Stimulated activated CD4-positive, alpha-beta T cell treated with anti-CD3 and anti-CD28 coated beads, TNF-alpha, amount 100 ng/mL, for 4 hours (primary cell): ENCODE measurements around the gene AASDHPPT.

ENCODE experiments used
- DNase-seq, 3 experiments: peaks; one replicate each; pipeline ENCODE4 v3.0.0-alpha.2; 2020; ENCODE audit warnings: low read depth in 3 of 3

The AASDHPPT gene

GRCh38 chr11:106086135-106086534 lies 8.7 kb downstream of the AASDHPPT start:
- no peak for DNase-seq

DNA sequence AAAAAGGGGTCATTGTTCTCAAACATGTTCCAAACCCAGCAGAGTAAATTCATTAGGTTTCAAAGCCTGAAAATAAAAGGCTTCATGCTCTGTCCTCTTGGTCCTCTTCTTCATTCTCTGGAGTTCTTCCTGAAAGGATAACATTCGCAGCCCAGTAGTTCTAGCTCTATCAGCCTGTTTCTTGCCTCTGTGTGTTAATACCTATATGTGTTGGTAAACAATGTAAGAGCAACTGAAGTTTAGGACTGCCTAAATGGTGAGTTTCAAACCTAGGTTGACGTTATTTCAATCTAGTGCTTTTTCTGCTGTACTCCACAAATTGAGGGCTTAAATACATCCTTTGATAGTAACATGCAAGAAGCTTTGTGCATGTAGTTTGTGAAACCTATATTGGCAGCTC lies 9.4 kb downstream of the AASDHPPT start:
- DNase-seq, result no peak

- DNase-seq, result peak in 1 of 3 experiments; percentile 4
Measured at GRCh38 chr11:106087815-106088435, 10.5 kb downstream of the AASDHPPT start.

DNA sequence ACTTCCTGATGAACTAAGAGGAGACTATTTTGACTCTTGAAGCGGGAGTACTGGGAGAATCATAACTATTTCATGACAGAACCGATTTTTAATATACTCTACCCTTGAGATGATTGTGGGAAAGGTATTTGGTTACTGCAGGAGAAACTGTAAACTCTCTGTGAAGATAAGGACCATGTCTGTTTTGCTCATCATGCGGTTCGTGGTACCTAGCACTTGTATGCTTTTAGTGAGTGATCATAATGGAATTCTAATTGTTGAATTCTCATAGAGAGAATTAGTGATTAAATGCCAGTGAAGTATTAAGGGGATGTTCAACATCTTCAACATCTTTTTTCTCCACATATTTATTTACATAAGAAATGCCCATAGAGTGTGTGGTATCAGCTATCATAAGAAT lies 11.4 kb downstream of the AASDHPPT start:
- no peak for DNase-seq

DNA sequence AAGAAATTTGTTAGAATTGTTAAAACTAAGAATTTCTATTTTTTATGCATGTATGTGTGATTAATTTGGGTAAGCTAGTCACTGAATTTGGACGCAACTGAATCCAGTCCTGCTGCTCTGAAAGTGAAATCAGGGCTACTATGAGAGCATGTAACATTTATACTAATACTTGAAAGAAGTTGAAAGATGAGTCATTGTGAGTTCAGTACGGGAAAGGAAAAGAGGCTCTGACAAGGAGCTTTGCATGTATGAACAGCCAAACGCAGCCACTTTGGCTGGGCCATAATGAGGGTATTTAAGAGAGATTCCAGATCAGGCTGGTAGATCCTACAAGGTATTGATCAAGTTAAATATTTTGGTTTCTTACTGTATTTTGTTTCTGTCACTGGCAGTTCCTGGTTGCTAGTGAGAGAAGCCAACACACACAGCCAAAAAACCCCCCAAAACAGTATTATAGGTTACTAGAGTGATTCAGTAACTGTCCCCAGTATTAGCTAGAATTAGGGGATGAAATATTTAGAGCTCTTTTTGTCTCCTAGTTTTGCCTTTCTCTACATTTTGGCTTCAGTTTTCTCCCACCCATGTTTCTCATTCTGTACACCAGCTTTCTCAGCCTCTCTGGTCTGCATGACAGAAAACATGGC lies 14.1 kb downstream of the AASDHPPT start:
- DNase-seq, result no peak

GRCh38 chr11:106092446-106092845 lies 15.0 kb downstream of the AASDHPPT start:
- no peak for DNase-seq

DNA sequence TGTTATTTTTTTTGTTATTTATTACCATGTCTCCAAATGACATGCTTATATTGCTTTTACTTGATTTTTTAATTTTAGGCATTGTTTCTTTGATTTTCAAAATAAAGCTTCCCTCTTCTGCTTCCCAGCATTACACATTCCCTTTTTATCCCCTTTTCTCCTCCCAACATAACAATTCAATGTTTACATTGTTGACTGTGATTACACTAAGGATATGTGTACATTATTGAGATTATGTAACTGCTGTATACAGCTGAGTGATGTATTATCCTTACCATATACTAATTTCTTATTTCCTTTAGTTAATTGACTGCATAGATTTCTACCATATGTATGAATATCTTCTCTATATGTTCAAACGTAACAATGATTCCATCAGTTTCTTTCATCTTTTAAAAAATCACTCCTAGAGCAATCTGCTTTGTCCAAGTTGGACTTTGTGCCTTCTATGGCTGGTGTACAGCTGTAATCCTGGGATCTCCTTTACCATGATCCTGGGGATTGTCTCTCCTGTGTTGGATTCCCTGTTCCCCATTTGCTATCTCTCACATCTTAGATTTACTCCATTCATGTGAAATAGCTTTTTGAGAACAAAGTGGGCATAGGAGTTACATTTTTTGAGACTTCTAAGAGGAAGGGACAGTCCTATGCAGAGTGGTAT lies 21.6 kb downstream of the AASDHPPT start:
- DNase-seq, result no peak

GRCh38 chr11:106101370-106101769 lies 23.9 kb downstream of the AASDHPPT start:
- DNase-seq, result no peak

DNA sequence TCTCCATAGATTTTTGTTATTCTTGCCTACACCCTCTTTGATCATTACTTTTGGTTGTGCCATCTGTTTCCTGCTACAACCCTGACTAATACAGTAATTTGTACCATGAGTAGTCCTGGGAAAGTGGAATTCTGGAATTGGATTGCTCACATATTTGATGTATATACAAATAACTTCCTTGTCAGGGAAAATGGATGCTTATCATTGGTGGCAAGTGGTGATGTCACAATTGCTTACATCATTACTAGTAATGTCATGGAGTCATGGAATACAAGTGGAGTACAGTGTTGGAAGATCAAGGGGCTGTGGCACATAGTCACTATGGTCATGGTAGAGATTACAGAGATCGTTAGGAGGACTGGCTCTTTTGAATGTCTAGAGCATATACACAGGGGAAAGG lies 24.4 kb downstream of the AASDHPPT start:
- DNase-seq, result no peak

GRCh38 chr11:106105986-106106385 lies 28.5 kb downstream of the AASDHPPT start:
- DNase-seq, result no peak

DNA sequence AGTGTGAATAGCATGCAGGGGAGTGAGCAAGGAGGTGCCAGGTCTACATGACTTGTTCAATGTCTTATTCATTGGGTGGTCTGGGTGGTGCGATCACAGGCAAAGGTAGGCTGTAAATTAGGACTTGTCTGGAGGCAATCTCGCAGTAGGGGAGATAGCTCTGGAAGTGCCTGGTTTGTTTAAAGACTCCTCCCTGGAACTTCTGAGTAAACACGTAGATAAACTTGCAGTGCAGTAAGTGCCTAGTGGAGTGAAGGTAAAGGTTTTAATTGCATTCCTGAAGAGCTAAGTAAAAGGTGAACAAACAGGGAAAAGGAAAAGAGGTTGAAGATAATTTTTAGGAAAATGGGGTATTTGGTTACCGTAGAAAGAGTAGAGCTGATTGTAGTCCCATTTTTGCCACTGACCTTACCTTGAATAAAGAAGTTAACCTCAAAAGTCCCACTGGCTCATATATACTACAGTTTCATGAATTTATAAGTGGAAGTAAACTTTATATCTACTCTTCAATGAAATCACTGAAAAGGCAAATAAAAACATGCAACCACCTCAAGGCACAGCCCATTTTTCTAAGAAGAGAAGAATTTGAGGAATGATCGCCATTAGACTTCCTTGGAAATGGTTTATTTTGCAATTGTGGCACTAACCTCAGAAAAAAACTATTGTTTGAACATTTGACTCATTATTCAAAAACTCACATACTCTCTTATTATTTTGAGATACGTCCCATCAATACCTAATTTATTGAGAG lies 44.3 kb downstream of the AASDHPPT start:
- no peak for DNase-seq

DNA sequence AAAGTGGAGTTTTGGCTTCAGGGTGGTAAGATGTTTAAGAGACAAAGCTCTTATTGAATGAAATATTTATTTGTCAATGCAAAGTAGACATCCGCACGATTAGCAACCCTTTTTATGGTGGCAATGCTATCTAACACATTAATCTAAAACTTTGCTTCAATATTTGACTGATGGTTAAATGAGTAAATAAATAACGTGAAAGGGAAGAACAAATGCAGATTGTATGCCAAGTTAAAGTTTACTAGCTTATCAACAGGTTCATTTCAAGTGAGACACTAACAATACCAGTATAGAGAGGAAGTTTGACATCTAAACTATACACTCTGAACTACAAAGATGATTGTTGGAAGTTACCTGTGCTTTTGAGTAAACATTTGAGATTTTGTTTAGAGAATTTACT lies 50.1 kb downstream of the AASDHPPT start:
- no peak for DNase-seq

GRCh38 chr11:106128740-106129139 lies 51.3 kb downstream of the AASDHPPT start:
- DNase-seq, result no peak

DNA sequence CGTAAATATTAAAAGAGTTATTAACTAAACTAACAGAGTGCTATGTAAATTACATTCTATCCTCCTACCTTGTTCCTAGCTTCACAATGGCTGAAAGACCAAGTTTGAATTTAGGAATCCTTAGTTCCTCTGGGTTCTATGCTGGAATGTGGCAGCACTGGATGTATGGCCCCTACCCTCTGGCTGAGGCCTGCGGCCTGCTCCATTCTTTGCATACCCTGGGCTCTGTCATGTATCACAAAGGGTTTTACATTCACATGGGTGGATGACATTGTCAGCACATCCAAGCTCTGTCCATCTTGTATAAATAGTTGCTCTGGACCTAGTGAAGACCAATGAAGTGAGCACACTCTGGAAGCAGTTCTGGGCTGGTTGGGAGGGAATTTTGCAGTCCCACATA lies 54.5 kb downstream of the AASDHPPT start:
- no peak for DNase-seq

GRCh38 chr11:106132582-106133354 lies 55.3 kb downstream of the AASDHPPT start:
- DNase-seq, result no peak

DNA sequence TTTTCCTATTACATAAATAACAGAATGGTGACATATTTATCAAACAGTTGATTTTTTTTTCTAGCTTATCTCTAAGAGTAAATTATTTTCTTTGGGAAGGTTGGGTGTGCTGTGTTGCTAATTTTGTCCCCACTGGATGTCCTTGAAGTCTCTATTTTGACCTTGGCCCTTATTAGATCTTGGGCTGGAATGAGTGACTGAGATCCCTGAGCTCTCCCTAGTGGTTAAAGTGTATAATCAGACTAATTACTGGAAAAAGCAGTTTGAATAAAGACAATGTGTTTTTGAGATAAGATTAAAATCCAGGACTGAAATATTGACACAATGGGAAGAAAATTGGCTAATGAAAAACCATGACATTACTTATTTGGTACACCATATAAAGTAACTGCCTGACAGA lies 56.1 kb downstream of the AASDHPPT start:
- no peak for DNase-seq

DNA sequence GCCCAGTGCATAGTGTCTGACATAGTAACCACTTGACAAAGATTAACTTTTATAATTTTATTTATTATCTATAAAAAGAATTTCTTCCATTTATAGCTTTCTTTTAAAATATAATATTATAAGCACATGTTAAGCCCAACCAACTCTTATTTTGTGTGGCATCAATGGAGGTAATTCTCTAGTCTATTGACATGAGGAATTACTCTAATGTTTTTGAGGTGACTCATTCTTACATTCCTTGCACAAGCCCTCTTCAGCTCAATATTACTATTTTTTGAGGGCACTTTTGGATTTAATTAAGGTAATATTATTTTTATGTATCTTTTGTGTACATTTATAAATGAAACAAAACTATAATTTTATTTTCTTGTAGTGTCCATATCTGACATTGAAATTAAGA lies 59.6 kb downstream of the AASDHPPT start:
- no peak for DNase-seq

DNA sequence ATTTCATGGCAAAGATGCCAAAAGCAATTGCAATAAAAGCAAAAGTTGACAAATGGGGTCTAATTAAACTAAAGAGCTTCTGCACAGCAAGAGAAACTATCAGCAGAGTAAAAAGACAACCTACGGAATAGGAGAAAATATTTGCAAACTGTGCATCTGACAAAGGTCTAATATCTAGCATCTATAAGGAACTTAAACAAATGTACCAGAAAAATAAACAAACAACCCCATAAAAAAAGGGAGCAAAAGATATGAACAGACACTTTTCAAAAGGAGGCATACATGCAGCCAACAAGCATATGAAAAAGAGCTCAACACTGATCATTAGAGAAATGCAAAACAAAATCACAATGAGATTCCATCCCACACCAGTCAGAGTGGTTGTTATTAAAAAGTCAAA lies 60.3 kb downstream of the AASDHPPT start:
- no peak for DNase-seq
